ENCODE measurements around the gene SLC7A9. TPM values are rescaled to one million over a fixed set of nuclear protein-coding genes. Genes with fewer than 3 reads are reported as not detected.
A peak's percentile ranks its signal among the peaks of the same experiment; 100 is the strongest.

SLC7A9 gene
- total RNA-seq, 2 experiments from 2014 or later: not detected

DNA sequence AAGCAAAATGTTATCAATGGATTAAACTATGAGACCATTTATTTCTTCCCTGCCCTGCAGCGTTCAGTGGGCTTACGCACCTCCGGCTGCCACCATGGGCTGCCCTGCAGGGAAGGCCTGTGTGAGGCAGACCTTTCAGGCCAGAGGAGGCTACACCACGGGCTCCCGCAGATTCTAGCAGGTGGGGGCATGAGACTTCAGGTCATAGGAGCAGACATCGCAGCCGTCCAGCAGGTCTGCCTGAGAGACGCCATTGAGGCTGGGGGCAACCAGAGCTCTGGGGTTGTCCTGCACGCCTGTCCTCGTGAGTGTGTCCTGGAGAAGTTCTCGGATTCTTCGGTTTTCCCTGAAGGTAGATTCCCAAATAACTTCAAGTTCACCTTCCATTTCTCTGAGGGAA is 9.4 kb upstream of the SLC7A9 start:
- peaks cover 1% of the 10 kb centered on the region for H3K36me3 Mint-ChIP-seq (ENCODE audit: low read depth)
- CTCF ChIA-PET: interaction anchor here (0.6 kb wide), 1 partner anchor 189 kb away, joined by 4 read pairs; no protein-coding TSS in a partner anchor
- no peak overlapping the region for H3K4me3 Mint-ChIP-seq
- no peak for DNase-seq
- H3K9me3 Mint-ChIP-seq: no peaks in the 10 kb centered on the region
- intact Hi-C loops (cut with micrococcal nuclease): no loop called here
- no peak overlapping the region for H3K27ac Mint-ChIP-seq
- H3K4me1 Mint-ChIP-seq (ENCODE audit: low read depth): no peaks in the 10 kb centered on the region
- H3K27me3 Mint-ChIP-seq (ENCODE audit: low read depth): no peaks in the 10 kb centered on the region

DNA sequence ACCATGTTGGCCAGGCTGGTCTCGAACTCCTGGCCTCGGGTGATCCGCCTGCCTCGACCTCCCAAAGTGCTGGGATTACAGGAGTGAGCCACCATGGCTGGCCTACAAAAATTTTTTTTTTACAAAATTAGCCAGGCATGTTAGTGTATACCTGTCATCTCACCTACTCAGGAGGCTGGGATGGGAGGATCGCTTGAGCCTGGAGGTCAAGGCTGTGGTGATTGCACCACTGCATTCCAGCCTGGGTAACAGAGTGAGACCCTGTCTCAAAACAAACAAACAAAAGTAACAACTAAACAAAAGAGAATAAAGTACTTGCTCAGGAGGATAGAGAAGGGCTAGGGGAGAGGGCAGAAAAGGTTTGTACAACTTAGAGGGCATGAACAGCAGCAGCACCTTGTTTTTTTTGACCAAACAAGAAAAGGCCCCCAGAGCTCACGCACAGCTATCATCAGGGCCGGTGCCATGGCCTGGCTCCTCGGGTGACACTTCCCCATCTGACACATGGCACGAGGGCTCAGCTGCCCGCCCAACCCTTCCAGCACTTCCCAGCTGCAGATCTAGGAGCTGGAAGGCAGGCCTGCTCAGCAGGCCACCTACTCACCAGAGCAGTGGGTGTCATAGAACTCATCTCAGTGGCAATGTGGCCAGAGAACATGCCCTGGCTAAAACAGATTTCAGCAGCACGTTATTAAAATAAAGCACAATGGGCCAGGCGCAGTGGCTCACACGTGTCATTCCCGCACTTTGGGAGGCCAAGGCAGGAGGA is 8.6 kb upstream of the SLC7A9 start:
- peaks cover 1% of the 10 kb centered on the region for H3K36me3 Mint-ChIP-seq (ENCODE audit: low read depth)
- no peaks in the 10 kb centered on the region for H3K9me3 Mint-ChIP-seq
- CTCF ChIA-PET: interaction anchor here (0.7 kb wide), 1 partner anchor 67 kb away, joined by 4 read pairs; no protein-coding TSS in a partner anchor
- H3K4me1 Mint-ChIP-seq (ENCODE audit: low read depth): no peaks in the 10 kb centered on the region
- DNase-seq: no peak
- no peak overlapping the region for H3K27ac Mint-ChIP-seq
- intact Hi-C loops (cut with micrococcal nuclease): no loop called here
- no peaks in the 10 kb centered on the region for H3K27me3 Mint-ChIP-seq (ENCODE audit: low read depth)
- H3K4me3 Mint-ChIP-seq: no peak overlapping the region

DNA sequence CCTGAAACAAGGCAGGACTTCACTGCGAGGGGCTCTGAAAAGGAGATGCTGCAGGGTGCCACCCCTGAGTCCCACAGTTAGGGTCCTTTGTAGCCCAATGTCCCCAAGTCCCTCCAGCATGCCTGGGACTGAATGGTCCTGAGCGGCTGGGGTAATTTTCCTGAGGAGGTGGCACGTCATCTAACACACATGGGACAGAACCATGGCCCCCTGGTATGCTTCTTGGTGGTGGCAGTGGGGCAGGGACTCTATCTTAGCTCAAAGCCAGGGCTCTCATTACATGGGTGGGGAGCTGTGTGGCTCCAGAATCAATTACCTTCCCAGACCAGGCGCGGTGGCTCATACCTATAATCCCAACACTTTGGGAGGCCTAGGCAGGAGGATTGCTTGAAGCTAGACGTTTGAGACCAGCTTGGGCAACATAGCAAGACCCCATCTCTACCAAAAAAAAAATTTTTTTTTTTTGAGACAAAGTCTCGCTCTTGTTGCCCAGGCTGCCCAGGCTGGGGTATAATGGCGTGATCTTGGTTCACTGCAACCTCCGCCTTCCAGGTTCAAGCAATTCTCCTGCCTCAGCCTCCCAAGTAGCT is 7.9 kb upstream of the SLC7A9 start:
- no peaks in the 10 kb centered on the region for H3K27me3 Mint-ChIP-seq (ENCODE audit: low read depth)
- intact Hi-C loops (cut with micrococcal nuclease): no loop called here
- no peak for DNase-seq
- peaks cover 1% of the 10 kb centered on the region for H3K36me3 Mint-ChIP-seq (ENCODE audit: low read depth)
- no peak overlapping the region for H3K4me3 Mint-ChIP-seq
- no peaks in the 10 kb centered on the region for H3K9me3 Mint-ChIP-seq
- CTCF ChIA-PET: interaction anchor here (0.7 to 0.8 kb wide), 2 partner anchors 33 to 66 kb away, joined by 3 to 4 read pairs; no protein-coding TSS in a partner anchor
- H3K27ac Mint-ChIP-seq: no peak overlapping the region
- H3K4me1 Mint-ChIP-seq (ENCODE audit: low read depth): no peaks in the 10 kb centered on the region

DNA sequence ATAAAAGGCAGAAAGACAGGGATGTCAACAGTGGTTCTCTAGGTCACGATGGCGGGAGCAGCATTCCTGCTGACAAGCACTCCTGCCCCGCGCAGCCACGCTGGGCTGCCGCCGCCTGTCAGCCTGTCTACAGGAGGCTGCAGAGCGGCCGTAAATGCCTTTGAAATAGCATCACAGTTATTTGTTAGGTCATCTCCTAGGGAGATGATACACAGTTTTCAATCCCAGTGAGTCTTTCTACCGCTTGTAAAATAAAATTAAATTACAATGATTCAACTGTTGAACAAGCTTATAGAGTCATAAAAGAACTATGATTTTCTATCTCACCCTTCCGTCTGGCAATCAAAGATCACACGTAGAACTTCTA is 7.3 kb upstream of the SLC7A9 start:
- no peak overlapping the region for H3K4me3 Mint-ChIP-seq
- intact Hi-C loops (cut with micrococcal nuclease): no loop called here
- H3K27me3 Mint-ChIP-seq (ENCODE audit: low read depth): no peaks in the 10 kb centered on the region
- H3K36me3 Mint-ChIP-seq (ENCODE audit: low read depth): peaks cover 1% of the 10 kb centered on the region
- no peak overlapping the region for H3K27ac Mint-ChIP-seq
- CTCF ChIA-PET: interaction anchor here (0.8 kb wide), 1 partner anchor 33 kb away, joined by 3 read pairs; no protein-coding TSS in a partner anchor
- no peaks in the 10 kb centered on the region for H3K4me1 Mint-ChIP-seq (ENCODE audit: low read depth)
- no peak for DNase-seq
- H3K9me3 Mint-ChIP-seq: no peaks in the 10 kb centered on the region

DNA sequence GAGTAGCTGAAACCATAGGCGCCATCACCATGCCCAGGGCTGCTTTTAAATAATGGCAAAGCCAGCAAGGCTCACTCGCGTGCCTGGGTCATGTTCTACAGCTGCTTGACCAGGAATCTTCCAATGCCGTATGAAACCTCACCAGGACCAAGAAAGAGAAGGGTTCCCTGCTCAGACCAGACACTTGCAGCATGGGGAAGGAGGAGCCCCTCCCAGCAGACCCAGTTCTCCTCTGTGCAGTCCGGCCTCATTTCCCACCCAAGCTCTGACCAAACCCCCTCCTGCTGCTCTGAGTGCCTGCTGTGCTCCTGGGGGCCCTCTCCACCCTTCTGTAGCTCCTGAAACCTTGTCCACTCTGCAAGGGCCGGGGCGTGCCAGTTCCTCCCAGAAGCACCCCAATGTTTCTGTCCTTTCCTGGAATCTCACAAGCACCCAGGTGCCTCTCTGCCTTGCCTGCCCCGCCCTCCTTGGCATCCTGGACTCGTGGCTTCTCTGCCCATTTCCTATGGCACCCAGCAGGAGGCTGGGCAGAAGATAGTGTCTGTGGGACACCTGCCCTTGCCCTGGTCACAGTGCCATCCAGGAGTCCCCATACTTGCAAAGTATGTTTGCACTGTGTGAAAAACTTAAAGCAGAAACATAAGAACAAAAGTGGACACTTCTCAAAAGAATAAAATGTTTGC is 6.8 kb upstream of the SLC7A9 start:
- CTCF ChIA-PET: no interaction called here
- H3K9me3 Mint-ChIP-seq: no peaks in the 10 kb centered on the region
- no peak for DNase-seq
- H3K4me1 Mint-ChIP-seq (ENCODE audit: low read depth): no peaks in the 10 kb centered on the region
- no peaks in the 10 kb centered on the region for H3K27me3 Mint-ChIP-seq (ENCODE audit: low read depth)
- intact Hi-C loops (cut with micrococcal nuclease): no loop called here
- H3K27ac Mint-ChIP-seq: no peak overlapping the region
- H3K36me3 Mint-ChIP-seq (ENCODE audit: low read depth): peaks cover 1% of the 10 kb centered on the region
- no peak overlapping the region for H3K4me3 Mint-ChIP-seq

DNA sequence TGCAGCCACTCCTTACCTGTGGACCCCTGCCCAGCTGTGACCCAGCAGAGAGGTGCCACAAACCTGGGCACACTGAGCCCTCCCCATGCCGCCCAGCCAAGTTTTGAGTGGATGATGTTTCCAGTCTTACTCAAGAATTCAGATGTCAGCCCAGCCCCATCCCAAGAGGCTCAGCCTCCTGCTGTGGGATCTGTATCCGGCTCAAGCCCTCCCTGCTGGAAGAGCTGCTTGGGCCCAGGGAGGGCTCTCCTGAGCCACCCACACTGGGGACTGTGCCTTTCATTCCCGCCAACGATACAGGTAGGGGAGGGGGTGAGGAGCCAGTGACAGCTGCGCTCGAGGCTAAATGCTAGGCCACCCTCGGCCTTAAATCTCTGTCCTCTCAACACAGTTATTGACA is 5.9 kb upstream of the SLC7A9 start:
- Mint-ChIP-seq H3K27ac (no peak overlapping the region), H3K9me3 (no peaks in the 10 kb centered on the region), H3K36me3 (ENCODE audit: low read depth) (peaks cover 1% of the 10 kb centered on the region), H3K27me3 (ENCODE audit: low read depth) (no peaks in the 10 kb centered on the region), H3K4me3 (no peak overlapping the region), H3K4me1 (ENCODE audit: low read depth) (no peaks in the 10 kb centered on the region)
- CTCF ChIA-PET: no interaction called here
- intact Hi-C loops (cut with micrococcal nuclease): no loop called here
- DNase-seq: no peak

DNA sequence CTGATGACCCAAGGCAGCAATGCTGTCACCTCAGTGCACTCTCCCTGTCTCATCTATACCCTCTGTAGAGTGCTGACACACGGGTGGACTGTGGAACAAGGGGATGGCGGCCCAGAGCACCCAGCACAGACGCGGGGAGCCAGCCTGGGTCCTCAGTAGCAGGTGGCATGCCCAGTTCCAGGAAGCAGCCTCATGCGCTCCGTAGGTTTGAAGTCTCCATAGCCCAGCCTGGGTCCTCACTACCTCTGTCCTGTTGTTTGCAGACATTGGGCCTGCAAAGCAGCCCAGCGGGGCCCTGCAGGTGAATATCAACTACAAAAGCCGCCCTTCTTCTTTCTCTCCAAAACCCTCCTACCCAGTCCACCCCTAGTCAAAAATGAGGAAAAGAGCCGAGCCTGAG is 5.0 kb upstream of the SLC7A9 start:
- Mint-ChIP-seq H3K4me1 (ENCODE audit: low read depth) (no peaks in the 10 kb centered on the region), H3K27me3 (ENCODE audit: low read depth) (no peaks in the 10 kb centered on the region), H3K27ac (no peak overlapping the region), H3K9me3 (no peaks in the 10 kb centered on the region), H3K36me3 (ENCODE audit: low read depth) (peaks cover 1% of the 10 kb centered on the region), H3K4me3 (no peak overlapping the region)
- CTCF ChIA-PET: no interaction called here
- intact Hi-C loops (cut with micrococcal nuclease): no loop called here
- DNase-seq: no peak

DNA sequence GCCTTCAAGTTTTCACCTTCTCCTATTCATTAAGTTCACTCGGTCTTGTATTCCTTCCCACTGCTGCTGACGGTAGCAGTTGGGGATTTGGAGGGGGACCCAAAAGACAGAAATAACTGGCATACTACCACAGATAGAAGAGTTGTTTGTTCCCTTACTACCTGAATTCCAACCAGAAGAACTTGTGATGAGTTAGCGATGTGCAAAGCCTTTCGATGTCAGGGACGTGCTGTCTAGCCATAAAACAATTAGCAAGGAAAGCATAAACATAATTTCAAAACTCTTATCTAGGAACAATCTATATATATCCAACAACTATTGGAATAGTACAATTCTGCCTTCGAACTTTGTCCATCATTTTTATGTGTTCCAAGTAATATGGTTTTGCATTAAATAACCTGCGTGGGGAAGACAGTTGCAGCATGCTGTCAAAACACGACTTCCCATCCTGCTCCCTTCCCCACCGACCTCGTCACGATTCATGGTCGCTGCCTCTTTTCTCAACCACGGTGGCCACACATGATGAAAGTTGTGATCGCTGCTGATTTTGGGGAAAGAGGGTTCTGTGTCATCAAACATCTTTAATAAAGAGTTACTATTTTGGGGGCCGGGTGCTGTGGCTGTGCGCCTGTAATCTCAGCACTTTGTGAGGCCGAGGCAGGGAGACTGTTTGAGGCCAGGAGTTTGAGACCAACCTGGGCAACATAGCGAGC is 3.8 kb upstream of the SLC7A9 start:
- H3K27me3 Mint-ChIP-seq (ENCODE audit: low read depth): no peaks in the 10 kb centered on the region
- DNase-seq: peak; percentile 15
- no peaks in the 10 kb centered on the region for H3K9me3 Mint-ChIP-seq
- intact Hi-C loops (cut with micrococcal nuclease): no loop called here
- CTCF ChIA-PET: no interaction called here
- peaks cover 1% of the 10 kb centered on the region for H3K36me3 Mint-ChIP-seq (ENCODE audit: low read depth)
- H3K4me1 Mint-ChIP-seq (ENCODE audit: low read depth): no peaks in the 10 kb centered on the region
- H3K27ac Mint-ChIP-seq: no peak overlapping the region
- H3K4me3 Mint-ChIP-seq: no peak overlapping the region

DNA sequence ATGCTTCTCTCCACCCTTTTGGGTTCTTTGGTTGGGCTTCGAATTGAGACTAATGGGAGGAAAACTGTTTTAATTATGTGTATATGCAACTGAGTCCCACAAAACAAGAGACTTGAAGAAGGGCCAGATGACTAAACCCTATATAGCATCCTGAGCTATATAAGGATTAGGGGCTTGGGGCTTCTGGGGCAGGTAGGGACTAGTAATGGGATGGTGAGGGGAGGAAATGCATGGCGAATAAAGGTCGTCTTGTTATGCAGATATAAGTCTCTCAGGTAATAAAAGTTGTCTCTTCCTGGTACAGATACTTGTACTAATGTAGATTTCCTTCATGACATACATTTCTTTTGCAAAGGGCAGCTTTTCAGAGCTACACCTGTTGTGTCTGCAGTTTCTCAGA is 2.8 kb upstream of the SLC7A9 start:
- no peak for DNase-seq
- CTCF ChIA-PET: no interaction called here
- H3K27ac Mint-ChIP-seq: no peak overlapping the region
- no peaks in the 10 kb centered on the region for H3K36me3 Mint-ChIP-seq (ENCODE audit: low read depth)
- H3K4me1 Mint-ChIP-seq (ENCODE audit: low read depth): no peaks in the 10 kb centered on the region
- H3K4me3 Mint-ChIP-seq: no peak overlapping the region
- intact Hi-C loops (cut with micrococcal nuclease): no loop called here
- no peaks in the 10 kb centered on the region for H3K27me3 Mint-ChIP-seq (ENCODE audit: low read depth)
- no peaks in the 10 kb centered on the region for H3K9me3 Mint-ChIP-seq

DNA sequence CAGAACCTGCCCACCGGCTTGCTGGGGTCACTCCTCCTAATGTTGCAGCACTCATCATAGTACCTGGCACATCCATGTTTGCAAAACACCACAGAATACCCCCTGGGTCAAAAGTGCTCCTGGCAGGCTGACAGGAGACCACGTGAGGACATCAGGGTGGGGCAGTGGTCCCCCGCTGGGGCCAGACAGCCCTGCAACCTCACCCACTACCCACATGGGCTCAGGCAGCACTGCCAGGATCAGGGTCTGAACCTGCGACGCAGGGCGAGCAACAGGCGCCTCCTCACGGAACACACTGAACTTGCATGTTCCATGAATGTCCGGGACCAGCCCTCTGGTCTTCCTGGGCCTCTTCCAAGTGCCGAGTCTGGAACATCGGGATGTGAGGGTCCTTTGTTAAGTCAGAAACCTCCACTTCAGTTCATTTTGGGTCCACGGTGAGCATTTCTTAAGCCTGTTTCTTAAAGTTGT is 1.4 kb upstream of the SLC7A9 start:
- H3K4me3 Mint-ChIP-seq: no peak overlapping the region
- H3K27me3 Mint-ChIP-seq (ENCODE audit: low read depth): no peaks in the 10 kb centered on the region
- no peaks in the 10 kb centered on the region for H3K9me3 Mint-ChIP-seq
- H3K27ac Mint-ChIP-seq: no peak overlapping the region
- H3K36me3 Mint-ChIP-seq (ENCODE audit: low read depth): no peaks in the 10 kb centered on the region
- no peak for DNase-seq
- no peaks in the 10 kb centered on the region for H3K4me1 Mint-ChIP-seq (ENCODE audit: low read depth)
- CTCF ChIA-PET: no interaction called here
- intact Hi-C loops (cut with micrococcal nuclease): no loop called here

DNA sequence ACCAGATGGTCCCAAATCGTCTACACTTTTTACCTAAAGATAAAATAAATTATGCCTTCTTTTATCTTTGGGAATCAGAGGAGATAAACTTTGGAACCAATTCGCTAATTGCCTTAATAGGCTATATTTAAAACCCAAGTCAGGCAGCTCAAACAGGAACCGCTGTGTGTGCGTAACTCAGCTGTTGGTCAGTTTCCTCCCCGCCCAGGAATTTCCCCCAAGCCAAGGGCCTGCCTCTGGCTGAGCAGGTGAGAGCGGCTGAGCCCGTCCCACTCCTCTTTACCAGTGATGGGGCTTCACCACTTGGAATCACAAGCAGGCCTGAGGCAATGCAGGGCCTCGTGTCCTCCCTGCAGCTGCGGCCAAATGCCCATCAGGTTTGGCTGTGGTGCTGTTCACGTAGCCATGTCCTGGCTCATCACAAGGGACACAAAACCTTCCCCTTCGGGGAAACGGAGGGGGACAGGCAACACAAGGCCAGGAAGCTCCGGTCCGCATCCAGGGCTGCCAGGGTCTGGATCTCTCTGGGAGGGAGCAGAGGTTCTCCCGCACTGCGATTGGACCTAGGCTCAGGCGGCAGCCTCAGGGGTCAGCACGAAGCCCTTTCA is 503 bp upstream of the SLC7A9 start:
- H3K27me3 Mint-ChIP-seq (ENCODE audit: low read depth): no peaks in the 10 kb centered on the region
- no peak overlapping the region for H3K4me3 Mint-ChIP-seq
- CTCF ChIA-PET: no interaction called here
- no peak for DNase-seq
- H3K27ac Mint-ChIP-seq: no peak overlapping the region
- no peaks in the 10 kb centered on the region for H3K36me3 Mint-ChIP-seq (ENCODE audit: low read depth)
- H3K4me1 Mint-ChIP-seq (ENCODE audit: low read depth): no peaks in the 10 kb centered on the region
- no peaks in the 10 kb centered on the region for H3K9me3 Mint-ChIP-seq
- intact Hi-C loops (cut with micrococcal nuclease): no loop called here

Data from activated naive CD4-positive, alpha-beta T cell treated with anti-CD3 and anti-CD28 coated beads for 36 hours (primary cell).